ENCODE results near the gene RAET1E. TPM values are rescaled to one million over a fixed set of nuclear protein-coding genes. Genes with fewer than 3 reads are reported as not detected.

Gene RAET1E
- total RNA-seq, 1 experiment from 2014 or later = not detected

GRCh38 chr6:149904661-149905370 is 6.9 kb upstream of the RAET1E start:
- no peak overlapping the region for H3K4me2 ChIP-seq (ENCODE audit: insufficient read depth, insufficient read length, low read length)
- no peak overlapping the region for H3K27ac Mint-ChIP-seq
- no peak overlapping the region for H2BK20ac ChIP-seq (ENCODE audit: low read depth, low read length, poor library complexity, severe bottlenecking)
- no peak overlapping the region; a peak in 1 of 5 replicates for H3K4me3 Mint-ChIP-seq
- no peaks in the 10 kb centered on the region for H3K79me2 ChIP-seq (ENCODE audit: insufficient read depth, low read length)
- H4K5ac ChIP-seq (ENCODE audit: insufficient read length, low read depth, low read length) = no peak overlapping the region
- no peaks in the 10 kb centered on the region for H3K4me1 ChIP-seq (ENCODE audit: insufficient read depth, low read length)
- peak; percentile 14 for DNase-seq
- TF ChIP-seq CTCF (conservative IDR thresholded peaks at IDR 0.05) = no peak
- H3K23me2 ChIP-seq (ENCODE audit: insufficient read length, low read depth, low read length, poor library complexity, severe bottlenecking) = no peaks in the 10 kb centered on the region
- H3T11ph ChIP-seq (ENCODE audit: low read length) = no peak overlapping the region
- H3K14ac ChIP-seq (ENCODE audit: insufficient read depth, low read length) = no peak overlapping the region
- no peaks in the 10 kb centered on the region for H3K27me3 ChIP-seq (ENCODE audit: insufficient read depth, low read length)
- no peaks in the 10 kb centered on the region for H3K9me3 ChIP-seq (ENCODE audit: control insufficient read depth, low read depth, low read length)
- no CpG with 5 or more reads among the region's 13 CpGs for WGBS (ENCODE audit: extremely low coverage, insufficient read length, low lambda C conversion rate)
- no peak overlapping the region for H3K56ac ChIP-seq (ENCODE audit: insufficient read length, low read depth, low read length)
- H2BK5ac ChIP-seq (ENCODE audit: insufficient read length, low read length) = no peak overlapping the region
- no peak overlapping the region for H3K18ac ChIP-seq (ENCODE audit: insufficient read length, low read depth, low read length)
- H3K36me3 Mint-ChIP-seq (ENCODE audit: insufficient read depth in 1 of 3, low read depth in 3 of 3) = peaks cover 5 to 7% (median 5%) of the 10 kb centered on the region in 3 experiments; a peak in 5 of 7 replicates
- no peak overlapping the region for H3K9ac ChIP-seq (ENCODE audit: extremely low read depth, insufficient read length, low read length)
- no peak overlapping the region for H3K4ac ChIP-seq (ENCODE audit: low read depth, low read length)
- H3K27me3 Mint-ChIP-seq (ENCODE audit: low read depth) = peaks cover 17% of the 10 kb centered on the region
- no peak overlapping the region for H2AFZ ChIP-seq (ENCODE audit: low read length)
- H3K27ac ChIP-seq (ENCODE audit: insufficient read length, low read depth, low read length) = no peak overlapping the region
- peaks cover 23 to 31% of the 10 kb centered on the region in 2 experiments for H3K9me3 Mint-ChIP-seq
- H4K20me1 ChIP-seq (ENCODE audit: control insufficient read depth, insufficient read depth, insufficient read length) = no peaks in the 10 kb centered on the region
- H3K4me1 Mint-ChIP-seq = peaks cover 3 to 7% of the 10 kb centered on the region in 2 experiments; a peak in 1 of 4 replicates
- H2BK12ac ChIP-seq (ENCODE audit: insufficient read length, low read depth, low read length) = no peak overlapping the region
- H2BK15ac ChIP-seq (ENCODE audit: low read depth, low read length) = no peak overlapping the region
- no peaks in the 10 kb centered on the region for H3K79me1 ChIP-seq (ENCODE audit: insufficient read depth, low read depth, low read length, poor library complexity, severe bottlenecking)
- no peak overlapping the region for H4K8ac ChIP-seq (replicated peaks; ENCODE audit: insufficient read length, low read depth, low read length)
- no peak overlapping the region for H2BK120ac ChIP-seq (ENCODE audit: low read depth, low read length, poor library complexity, severe bottlenecking)
- no peak overlapping the region for H3K23ac ChIP-seq (ENCODE audit: insufficient read length, low read depth, low read length)
- no peak overlapping the region for H4K91ac ChIP-seq (ENCODE audit: insufficient read length, low read depth, low read length)
- no peak overlapping the region for H2AK5ac ChIP-seq (ENCODE audit: insufficient read length, low read length)
